GM10248 (cell line): ENCODE measurements around the gene AATK.

Experiments
- CTCF ChIA-PET: fragments of 300-600 bp; sonication (Branson Sonifier 250); formaldehyde crosslinking; extraction: SDS; loops from one replicate; lab custom pipeline; 2021; ENCODE audit warnings: antibody characterized with exemption; lab: Yijun Ruan, JAX
- POLR2A ChIA-PET: fragments of 350-650 bp; sonication (Branson Sonifier 250); formaldehyde crosslinking; extraction: SDS; loops from one replicate; lab custom pipeline; 2020; ENCODE audit warnings: antibody characterized with exemption; lab: Yijun Ruan, JAX
- DNase-seq: peaks from one replicate; pipeline ENCODE4 v3.0.0; 2012; ENCODE audit errors: extremely low spot score
- CTCF ChIP-seq: IDR thresholded peaks from 2 replicates; pipeline ENCODE4 v1.5.1; 2012; ENCODE audit warnings: mild to moderate bottlenecking, low read depth; ENCODE audit errors: extremely low read depth, missing control alignments, control extremely low read depth

The AATK gene

GRCh38 chr17:81183807-81184206 lies 17.8 kb upstream of the AATK start:
- no peak for DNase-seq
- no peak for TF ChIP-seq CTCF
- POLR2A ChIA-PET = no interaction called here
- CTCF ChIA-PET = no interaction called here

- CTCF ChIA-PET = no interaction called here
- no peak for DNase-seq
- POLR2A ChIA-PET = no interaction called here
- TF ChIP-seq CTCF = no peak
Measured at GRCh38 chr17:81183316-81183715, 17.3 kb upstream of the AATK start.

GRCh38 chr17:81182596-81182995 lies 16.6 kb upstream of the AATK start:
- ChIA-PET CTCF (no interaction called here), POLR2A (no interaction called here)
- no peak for DNase-seq
- TF ChIP-seq CTCF = no peak

GRCh38 chr17:81181811-81182185 lies 15.8 kb upstream of the AATK start:
- POLR2A ChIA-PET = no interaction called here
- CTCF ChIA-PET = no interaction called here
- no peak for DNase-seq
- no peak for TF ChIP-seq CTCF

- DNase-seq = no peak
- ChIA-PET POLR2A (no interaction called here), CTCF (interaction anchor here (1.6 kb wide), 1 partner anchor 10 kb away, joined by 3 read pairs; no protein-coding TSS in a partner anchor)
- no peak for TF ChIP-seq CTCF
Measured at GRCh38 chr17:81180836-81181810, 15.1 kb upstream of the AATK start.

- ChIA-PET POLR2A (no interaction called here), CTCF (interaction anchor here (0.9 to 1.6 kb wide), 2 partner anchors 9 to 21 kb away, joined by 3 read pairs; no protein-coding TSS in a partner anchor)
- no peak for DNase-seq
- no peak for TF ChIP-seq CTCF
Measured at GRCh38 chr17:81179861-81180260, 13.8 kb upstream of the AATK start.
